ENCODE measurements around the gene GARIN5B.
"Not testable (repeated sequence)": the region's sequence is repeated elsewhere in the genome, so short reads cannot be mapped to it uniquely, and the experiment has no call there.

GARIN5B gene

DNA sequence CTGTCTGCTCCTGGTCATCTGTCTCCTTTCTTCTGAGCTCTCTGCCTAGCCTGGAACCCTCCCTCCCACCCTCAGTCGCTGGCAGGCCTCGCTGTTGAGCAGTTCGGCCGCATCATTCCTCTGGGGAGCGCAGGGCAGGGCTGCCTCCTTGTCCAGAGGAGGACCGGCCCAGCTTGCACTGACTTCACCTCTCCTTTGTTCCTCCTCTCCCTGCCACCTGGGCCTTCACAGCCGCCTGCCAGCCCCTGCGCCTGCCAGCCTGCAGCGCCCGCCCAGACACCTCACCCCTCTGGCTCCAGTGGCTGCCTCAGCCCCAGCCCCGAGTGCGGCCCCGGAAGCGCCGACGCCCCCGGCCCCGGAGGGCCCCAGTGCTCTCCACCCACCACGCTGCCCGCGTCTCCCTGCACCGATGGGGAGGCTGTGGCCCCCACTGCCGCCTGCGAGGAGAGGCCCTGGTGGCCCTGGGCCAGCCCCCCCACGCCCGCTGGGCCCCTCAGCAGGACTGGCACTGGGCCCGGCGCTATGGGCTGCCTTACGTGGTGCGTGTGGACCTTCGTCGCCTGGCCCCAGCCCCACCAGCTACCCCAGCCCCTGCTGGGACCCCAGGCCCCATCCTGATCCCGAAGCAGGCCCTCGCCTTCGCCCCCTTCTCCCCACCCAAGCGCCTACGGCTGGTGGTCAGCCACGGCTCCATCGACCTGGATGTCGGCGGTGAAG, 16.2 kb downstream of the GARIN5B start:
- no peak for DNase-seq

DNA sequence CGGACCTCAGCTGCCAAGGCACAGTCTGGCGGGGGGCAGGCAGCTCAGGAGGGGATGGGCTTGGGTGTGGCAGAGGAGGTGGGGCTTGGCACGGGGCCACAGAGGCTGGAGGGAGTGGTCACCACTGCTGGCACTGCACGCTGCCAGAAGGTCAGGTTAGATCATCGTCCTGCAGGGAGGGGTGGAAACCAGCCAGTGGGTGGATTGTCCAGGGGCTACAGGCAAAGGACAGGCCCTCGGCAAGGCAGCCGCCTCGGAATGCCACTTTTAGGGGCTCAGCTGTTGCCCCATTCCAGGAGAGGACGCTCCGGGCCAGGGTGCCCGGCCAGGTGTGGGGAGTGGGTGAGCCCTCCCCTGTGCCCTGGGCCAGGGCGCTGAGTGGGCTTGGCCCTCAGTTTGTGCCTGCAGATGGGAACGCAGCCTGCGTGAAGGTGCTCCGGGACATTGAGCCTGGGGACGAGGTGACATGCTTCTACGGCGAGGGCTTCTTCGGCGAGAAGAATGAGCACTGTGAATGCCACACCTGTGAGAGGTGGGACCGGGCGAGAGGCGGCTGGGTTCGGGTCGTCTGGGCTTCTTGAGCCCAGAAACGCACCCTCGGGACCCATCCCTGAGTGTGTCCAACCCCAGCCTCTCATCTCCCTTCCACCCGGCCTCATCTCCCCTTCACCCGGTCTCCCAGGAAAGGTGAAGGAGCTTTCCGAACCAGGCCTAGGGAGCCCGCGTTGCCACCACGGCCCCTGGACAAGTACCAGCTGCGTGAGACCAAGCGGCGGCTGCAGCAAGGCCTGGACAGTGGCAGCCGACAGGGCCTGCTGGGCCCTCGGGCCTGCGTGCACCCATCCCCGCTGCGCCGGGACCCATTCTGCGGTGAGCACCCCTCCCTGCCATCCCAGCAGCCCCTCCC, 17.0 kb downstream of the GARIN5B start:
- no peak for DNase-seq

DNA sequence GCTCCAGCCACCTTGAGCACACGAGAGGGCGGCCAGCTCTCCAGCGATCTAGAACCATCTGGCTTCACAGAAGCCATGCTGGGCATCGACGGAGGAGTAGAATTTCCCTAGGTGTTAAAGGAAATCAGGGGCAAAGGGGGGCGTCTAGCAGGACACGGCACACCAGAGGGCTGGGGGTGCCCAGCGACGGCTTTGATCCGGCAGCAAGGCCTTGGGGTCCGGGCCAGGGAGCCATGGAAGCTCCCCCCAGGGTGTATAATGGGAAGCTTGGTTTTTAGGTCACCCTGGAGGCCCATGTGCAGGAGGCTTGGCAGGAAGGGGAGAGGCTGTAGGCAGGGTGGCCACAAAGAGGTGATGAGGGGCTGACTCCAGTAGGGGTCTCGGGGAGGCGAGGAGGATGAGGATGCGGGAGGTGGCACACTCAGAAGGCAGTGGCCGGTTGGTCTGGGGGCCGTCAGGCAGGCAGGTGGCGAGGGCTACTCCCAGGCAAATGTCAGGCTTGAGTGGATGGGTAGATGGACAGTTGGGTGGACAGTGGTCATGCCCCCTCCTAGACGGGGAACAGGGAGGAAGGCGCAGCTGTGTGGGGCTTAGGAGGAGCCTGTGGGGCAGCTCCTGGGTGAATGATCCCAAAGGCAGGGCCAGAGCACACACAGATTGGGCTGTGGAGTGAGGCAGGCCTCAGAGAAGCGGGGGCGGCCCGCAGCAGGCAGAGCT, 17.8 kb downstream of the GARIN5B start:
- no peak for DNase-seq

DNA sequence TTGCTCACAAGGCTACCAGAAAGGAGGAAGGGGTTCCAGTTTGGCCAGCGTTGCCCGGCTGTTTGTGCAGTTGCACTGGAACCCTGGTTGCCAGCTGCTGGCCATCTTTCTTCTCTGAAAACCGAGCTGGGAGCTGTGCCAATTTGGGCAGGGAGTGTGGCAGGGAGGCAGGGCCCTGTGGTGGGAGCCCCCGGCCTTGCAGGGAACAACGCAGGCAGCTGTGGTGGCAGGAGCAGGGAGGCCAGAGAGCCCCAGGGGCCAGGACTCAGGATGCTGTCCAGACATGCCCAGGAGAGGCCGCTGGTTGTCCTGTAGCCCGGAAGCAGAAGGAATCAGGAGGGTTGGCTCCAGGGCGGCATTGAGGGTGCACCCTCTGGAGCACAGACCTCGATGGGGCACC, 18.6 kb downstream of the GARIN5B start:
- DNase-seq, result no peak

DNA sequence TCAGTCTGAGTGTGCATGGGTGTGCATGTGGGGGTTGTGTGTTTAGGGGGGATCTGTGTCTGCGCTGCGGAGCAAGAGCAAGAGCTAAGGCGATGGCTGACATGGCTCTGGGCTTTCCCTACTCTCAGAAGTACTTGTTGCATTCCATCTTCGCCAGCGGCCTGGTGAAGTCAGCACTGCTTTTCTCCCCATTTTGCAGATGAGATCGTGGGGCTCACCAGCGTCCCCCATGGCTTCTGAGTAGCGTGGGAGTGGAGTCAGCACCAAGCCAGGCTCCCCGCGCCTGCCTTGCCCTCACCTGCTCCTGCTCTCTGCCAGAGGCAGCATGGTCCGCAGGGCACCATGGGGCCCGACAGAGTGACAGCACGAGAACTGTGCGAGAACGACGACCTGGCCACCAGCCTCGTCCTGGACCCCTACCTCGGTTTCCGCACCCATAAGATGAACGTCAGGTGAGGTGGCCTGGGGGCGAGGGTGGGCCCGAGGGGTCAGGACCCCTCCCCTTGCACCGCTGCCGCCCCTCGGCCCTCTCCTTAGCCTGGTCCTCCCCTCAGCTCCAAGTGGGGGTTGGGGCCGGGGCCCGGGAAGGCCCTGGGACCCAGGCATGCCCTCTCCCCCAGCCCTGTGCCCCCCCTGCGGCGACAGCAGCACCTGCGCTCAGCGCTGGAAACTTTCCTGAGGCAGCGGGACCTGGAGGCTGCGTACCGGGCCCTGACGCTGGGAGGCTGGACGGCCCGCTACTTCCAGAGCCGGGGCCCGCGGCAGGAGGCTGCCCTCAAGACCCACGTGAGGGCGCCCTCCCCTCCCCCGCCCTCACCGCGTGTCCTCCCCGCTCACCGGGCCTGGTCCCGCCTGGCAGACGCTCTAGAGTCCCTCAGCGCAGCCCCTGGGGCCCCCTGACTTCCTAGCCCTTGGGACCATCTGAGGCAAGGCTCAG, 21.2 kb downstream of the GARIN5B start:
- no peak for DNase-seq

DNA sequence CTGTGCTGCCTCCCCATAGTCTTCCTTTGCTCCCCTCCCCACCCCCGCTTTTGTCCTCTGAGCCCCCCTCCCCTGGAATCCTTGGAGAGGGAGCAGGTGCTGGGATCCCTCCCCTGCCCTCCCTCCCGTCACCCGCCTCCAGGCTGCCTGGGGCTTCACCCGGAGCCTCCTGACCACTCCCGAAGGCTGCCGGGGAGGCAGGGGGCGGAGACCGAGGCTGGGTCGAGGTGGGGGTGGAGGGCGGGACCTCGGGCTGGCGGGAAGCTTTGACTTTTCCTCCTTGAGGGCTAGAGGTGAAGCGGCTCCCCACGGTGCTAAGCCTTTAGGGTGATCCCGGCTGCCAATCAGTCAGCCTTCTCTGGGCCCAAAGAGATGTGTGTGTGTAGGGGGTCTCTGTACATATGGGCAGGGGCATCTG, 21.9 kb downstream of the GARIN5B start:
- DNase-seq, result peak; percentile 90

DNA sequence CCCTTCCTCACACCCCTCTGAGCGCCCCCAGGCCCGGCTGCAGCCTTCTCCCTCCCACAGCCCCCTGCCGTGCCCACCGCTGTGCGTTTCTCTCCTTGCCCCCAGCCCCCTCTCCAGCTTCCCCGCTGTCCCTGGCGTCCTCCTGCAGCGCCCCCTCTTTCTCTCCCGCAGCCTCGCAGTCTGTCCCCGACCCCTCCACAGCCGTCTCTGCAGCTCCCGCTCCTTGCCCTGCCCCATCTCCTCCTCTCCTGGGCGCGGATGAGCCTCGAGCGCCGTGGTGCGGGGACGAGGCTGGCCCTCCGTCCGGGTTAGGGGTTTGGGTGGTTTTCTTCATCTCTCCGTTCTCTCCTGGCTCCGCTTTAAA, 22.3 kb downstream of the GARIN5B start:
- peak; percentile 75 for DNase-seq

DNA sequence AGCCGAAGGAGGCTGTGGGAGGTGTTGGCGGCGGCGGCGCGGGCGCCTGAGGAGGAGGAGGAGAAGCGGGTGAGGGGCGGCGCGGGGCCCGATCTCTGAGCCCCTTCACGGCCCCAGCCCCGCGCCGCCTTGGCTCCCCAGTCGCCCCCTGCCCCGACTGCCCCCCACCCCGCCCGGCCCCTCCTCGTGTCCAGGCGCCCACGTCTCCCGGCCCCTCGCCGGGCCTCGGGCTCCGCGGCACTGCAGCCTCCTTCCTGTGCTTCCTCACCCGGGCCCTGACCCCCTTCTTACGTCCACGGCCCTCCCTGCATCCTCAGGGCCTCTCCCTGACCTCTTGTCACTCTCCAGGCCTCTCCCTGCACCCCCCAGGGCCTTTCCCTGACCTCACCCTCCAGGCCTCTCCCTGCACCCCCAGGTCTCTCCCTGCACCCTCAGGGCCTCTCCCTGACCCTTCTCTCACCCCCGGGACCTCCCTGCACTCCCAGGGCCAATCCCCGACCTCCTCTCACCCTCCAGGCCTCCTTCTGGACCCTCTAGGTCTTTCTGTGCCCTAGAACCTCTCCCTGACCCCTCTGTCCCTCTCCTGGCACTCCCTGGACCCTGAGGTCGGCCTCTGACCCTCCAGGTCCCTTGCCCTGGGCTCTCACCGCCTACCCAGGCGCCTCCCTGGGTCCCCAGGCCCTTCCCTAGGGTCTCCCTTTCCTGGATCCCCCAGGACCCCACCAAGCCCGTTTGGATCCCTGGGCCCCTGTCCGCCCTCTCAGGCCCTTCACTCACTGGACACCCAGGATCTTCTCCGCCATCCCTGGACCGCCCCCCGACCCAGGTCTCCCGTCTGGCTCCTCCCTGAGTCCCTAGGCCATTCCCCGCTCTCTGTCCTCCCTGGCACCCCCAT, 22.9 kb downstream of the GARIN5B start:
- DNase-seq, result peak; percentile 74

DNA sequence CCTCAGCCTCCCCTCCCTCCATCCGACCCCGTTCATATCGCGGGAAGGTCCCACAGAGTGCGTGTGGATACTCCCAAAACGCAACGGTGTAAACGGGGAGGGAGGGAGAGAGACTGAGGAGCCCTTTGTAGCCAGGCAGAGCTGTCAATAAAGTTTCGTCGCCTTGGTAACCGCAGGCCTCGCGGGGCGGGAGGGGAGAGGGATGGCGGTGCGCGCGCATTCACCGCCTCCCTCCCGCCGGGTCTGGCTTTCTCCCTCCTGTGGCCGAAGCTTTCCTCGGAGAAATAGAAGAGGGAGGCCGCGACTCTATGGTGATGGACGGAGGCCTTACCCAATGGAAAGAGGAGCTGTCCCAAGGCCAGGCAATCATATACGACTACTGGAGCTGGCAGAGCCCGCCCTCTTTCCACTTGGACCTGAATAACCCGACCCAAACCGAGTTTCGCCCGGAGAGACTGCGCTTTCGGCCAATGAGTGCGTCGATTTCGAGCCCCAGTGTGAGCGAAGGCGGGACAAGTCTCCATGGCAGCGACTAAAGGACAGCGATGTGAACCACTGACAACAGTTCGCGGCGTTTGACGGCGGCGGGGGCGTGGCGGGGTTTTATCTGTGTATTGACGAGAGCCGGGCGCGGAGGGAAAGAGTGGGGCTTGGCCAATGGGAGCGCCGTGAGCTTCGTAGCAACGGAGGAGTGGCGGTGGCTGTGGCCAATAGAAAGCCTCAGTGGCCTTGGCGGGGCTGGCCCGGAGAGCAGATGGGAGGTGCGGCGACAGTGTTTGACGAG, 23.8 kb downstream of the GARIN5B start, which contains the start of gene KMT5C:
Gene KMT5C (plus strand): TSS at position 772 of the 784 bp plus-strand sequence. CDS start 2,061 bp downstream, outside the sequence.
- peak; percentile 100 for DNase-seq

DNA sequence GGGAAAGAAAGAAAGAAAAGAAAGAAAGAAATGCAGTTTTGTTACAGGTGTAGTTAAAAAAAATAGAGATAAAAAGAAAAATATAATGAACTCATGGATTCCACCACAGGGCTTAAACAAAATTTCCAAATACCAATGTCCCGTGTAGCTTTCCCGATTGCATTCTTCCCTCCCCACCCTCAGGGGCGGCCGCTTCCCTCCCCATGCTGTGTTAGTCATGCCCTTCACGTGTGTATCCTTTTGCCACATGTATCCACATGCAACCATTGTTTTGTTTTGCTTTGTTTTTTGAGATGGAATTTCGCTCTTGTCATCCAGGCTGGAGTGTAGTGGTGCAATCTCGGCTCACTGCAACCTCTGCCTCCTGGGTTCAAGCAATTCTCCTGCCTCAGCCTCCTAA, 27.0 kb downstream of the GARIN5B start:
- no peak for DNase-seq

DNA sequence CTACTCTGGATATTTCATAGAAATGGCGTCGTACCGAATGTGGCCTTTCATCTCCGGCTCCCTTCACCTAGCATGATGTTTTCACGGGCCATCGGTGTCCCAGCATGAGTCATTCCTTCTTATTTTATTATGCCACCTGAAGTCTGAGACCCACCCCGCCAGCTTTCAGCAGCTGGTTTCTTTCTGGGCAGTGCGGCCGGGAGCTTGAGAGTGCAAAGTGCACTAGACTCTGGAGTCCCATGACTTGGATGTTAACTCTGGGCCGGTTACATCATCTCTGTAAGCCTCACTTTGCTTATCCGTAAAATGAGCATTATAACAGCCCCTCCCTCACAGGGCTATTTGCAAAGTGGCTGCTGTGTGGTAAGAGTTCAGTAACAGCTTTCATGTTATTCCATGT, 29.2 kb downstream of the GARIN5B start:
- peak; percentile 93 for DNase-seq

DNA sequence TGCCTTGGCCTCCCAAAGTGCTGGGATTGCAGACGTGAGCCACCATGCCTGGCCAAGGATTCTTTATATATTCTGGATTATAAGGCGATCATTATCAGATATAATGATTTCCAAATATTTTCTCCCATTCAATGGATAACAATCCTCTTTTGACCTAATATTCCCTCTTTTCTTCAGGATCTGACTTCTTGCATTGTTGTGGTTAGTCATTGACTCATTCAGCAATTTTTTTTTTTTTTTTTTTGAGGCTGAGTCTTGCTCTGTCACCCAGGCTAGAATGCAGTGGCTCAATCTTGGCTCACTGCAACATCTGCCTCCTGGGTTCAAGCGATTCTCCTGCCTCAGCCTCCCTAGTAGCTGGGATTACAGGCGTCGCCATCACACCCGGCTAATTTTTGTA, 33.3 kb downstream of the GARIN5B start:
- not testable (repeated sequence) for DNase-seq

DNA sequence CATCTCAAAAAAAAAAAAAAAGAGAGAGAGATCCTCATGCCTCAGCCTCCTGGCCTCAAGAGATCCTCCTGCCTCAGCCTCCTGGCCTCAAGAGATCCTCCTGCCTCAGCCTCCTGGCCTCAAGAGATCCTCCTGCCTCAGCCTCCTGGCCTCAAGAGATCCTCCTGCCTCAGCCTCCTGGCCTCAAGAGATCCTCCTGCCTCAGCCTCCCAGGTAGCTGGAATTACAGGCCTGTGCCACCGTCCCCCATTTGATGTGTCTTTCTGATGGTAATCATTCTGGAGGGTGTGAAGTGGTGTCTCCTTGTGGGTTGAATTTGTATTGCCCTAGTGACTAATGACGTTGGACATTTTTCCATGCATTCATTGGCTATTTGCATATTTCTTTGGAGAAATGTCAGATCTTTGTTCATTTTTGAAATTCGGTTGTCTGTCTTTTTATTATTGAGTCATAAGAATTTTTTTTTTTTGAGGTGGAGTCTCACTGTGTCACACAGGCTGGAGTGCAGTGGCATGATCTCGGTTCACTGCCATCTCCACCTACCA, 34.2 kb downstream of the GARIN5B start:
- DNase-seq, result peak; percentile 58

DNA sequence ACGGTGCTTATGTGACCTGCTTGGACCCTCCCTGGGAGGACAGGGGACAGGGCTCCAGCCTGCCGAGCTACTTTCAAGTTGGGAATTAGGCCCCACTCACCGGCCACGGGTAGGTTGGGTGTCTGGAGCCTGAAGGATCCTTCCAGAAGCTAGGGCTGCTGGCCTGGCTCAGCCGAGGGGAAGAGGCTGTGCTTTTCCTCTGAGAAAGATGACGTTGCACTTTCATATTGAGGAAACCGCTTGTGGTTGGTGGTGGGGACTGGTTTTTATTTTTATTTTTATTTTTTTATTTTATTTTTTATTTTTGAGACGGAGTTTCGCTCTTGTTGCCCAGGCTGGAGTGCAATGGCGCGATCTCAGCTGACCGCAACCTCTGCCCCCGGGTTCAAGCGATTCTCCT, 37.9 kb downstream of the GARIN5B start, which contains the start of gene TMEM150B:
Gene TMEM150B (minus strand): TSS at position 170 of the 400 bp plus-strand sequence. CDS start 4,305 bp downstream, outside the sequence.
- DNase-seq, result no peak

DNA sequence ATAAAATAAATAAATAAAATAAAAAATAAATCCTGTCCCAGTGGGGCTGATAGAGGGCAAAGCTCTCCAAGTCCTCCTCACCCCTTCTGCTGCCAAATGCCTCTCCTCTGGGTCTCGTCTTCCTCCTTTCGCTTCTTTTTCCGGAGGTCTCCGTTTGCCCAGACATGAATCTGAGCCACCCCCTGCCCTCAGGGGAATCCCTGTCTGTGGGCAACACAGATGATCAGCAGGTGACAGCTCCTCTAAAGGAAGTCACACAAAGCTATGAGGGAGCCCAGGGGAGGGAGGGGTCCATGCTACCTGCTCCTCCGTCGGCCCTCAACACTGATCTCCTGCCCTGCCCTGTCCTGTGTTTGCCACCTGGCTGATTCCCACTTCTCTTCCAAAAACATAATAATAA, 38.4 kb downstream of the GARIN5B start:
- DNase-seq, result no peak

DNA sequence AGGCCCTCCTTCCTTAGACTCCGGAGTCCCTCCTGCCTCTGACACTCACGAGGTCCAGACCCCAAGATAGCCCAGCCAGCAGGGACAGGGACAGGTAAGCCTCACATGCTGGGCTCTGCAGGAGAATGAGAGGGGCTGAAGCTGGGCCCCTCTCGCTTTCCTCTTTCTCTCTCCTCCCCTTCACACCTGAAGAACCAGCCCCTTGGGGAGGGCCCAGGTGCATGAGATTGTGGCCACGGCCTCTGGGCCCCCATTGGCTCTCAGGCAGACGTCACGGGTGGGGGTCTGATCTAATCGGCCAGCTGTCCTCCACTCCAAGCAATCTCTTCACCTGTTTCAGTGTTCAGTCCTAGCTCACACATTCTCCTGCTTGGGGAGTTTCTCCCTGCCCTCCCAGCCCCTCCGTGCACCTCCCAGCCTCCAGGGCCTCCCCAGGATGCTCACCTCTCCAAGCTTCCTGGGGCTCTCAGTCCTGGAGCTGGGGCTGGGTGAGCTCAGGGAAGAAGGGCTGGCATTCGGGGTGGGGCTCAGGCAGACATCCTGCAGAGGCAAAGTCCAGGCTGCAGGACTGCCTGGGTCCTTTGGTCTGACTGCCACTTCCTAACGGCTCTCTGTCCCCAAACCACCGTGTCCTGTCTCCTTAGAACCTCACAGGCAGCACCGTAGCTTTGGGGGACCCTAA, 40.7 kb downstream of the GARIN5B start:
- no peak for DNase-seq

DNA sequence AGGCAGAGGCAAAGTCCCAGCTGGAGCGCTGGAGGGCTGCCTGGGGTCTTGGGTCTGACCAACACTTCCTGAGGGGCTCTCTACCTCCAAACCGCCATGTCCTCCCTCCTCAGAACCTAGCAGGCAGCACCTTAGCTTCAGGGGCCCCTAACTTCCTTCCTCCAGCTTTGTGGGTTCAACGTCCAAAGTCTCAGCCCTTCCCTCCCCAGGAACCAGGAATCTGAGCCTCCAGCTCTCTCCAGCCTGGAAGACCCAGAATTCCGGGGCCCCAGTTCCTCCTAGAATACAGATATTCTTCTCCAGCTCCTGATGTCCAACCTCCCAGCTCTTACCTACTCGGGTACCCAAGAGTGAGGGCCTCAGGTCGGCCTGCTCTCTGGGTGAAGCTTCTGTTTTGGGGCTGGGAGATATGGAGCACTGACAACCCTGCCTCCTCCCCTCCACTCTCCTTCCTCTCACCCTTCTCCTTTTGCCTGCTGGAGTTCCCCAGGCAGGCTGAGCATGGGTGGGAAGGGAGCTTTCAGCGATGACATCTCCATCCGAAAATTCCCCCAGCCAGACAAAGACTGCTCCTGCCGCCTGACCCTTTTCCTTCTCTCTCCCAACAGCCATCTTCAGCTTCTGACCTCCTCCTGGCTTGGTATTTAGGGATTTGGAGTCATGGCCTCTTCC, 41.5 kb downstream of the GARIN5B start:
- DNase-seq, result no peak

DNA sequence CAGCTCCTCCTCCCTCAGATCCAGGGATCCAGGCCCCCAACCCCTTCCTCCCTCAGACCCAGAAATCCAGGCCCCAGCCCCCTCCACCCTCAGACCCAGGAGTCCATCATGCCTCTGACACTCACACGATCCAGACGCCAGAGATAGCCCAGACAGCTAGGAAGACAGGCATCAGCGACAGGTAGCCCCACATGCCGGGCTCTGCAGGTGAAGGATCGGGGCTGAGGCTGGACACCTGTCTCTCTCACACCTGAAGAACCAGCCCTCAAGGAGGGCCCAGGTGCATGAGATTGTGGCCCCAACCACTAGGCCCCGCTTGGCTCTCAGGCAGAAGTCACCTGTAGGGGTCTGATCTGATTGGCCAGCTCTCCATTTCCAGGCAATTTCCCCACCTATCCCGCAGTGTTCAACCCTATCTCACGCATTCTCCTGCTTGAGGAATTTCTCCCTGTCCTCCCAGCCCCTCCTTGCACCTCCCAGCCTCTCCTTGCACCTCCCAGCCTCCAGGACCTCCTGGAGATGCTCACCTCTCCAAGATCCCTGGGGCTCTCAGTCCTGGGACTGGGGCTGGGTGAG, 42.1 kb downstream of the GARIN5B start:
- no peak for DNase-seq
